WTC11 (cell line): ENCODE measurements around the gene USH2A.

Experiments
- ESRRA ChIP-seq: sonication (generic); formaldehyde crosslinking; IDR thresholded peaks from 2 replicates; pipeline ENCODE4 v1.8.1; 2022; ENCODE audit warnings: mild to moderate bottlenecking, missing genetic modification reagents, borderline replicate concordance
- FOXK1 ChIP-seq: sonication (generic); formaldehyde crosslinking; IDR thresholded peaks from 2 replicates; pipeline ENCODE4 v1.8.0; 2022; ENCODE audit warnings: mild to moderate bottlenecking, moderate library complexity, missing genetic modification reagents
- FOXP1 ChIP-seq: sonication (generic); formaldehyde crosslinking; IDR thresholded peaks from 2 replicates; pipeline ENCODE4 v1.8.0; 2022; ENCODE audit warnings: missing genetic modification reagents, mild to moderate bottlenecking, moderate library complexity, borderline replicate concordance
- MXD4 ChIP-seq: fragments of 250-450 bp; sonication (Bioruptor Pico); IDR thresholded peaks from 2 replicates; pipeline ENCODE4 v1.8.0; 2021; ENCODE audit warnings: mild to moderate bottlenecking, moderate library complexity, borderline replicate concordance
- NR3C1 ChIP-seq: sonication (generic); formaldehyde crosslinking; conservative IDR thresholded peaks from 2 replicates; pipeline ENCODE4 v1.8.1; 2023; ENCODE audit warnings: low read depth, mild to moderate bottlenecking, missing genetic modification reagents
- TP53 ChIP-seq: sonication (generic); formaldehyde crosslinking; IDR thresholded peaks from 2 replicates; pipeline ENCODE4 v1.8.1; 2023; ENCODE audit warnings: mild to moderate bottlenecking, missing genetic modification reagents
- ZNF263 ChIP-seq: sonication (generic); formaldehyde crosslinking; IDR thresholded peaks from 2 replicates; pipeline ENCODE4 v1.8.1; 2022; ENCODE audit warnings: low read depth, mild to moderate bottlenecking, moderate library complexity, missing genetic modification reagents
- ZNF423 ChIP-seq: fragments of 250-450 bp; sonication (Bioruptor Pico); IDR thresholded peaks from 2 replicates; pipeline ENCODE4 v2.1.2; 2022; ENCODE audit warnings: mild to moderate bottlenecking, moderate library complexity
- TF ChIP-seq, protein P1 (sequence below): fragments of 200-600 bp; IDR thresholded peaks from 2 replicates; pipeline ENCODE4 v1.8.0; 2022; ENCODE audit warnings: antibody characterized with exemption
- TF ChIP-seq, protein P2 (sequence below): sonication (generic); formaldehyde crosslinking; IDR thresholded peaks from 2 replicates; pipeline ENCODE4 v1.8.0; 2023; ENCODE audit warnings: mild to moderate bottlenecking, missing genetic modification reagents
- TF ChIP-seq, protein P3 (sequence below): sonication (generic); formaldehyde crosslinking; IDR thresholded peaks from 2 replicates; pipeline ENCODE4 v1.8.1; 2023; ENCODE audit warnings: mild to moderate bottlenecking, missing genetic modification reagents, moderate library complexity
- TF ChIP-seq, protein P4 (sequence below): fragments of 250-450 bp; sonication (Bioruptor Pico); IDR thresholded peaks from 2 replicates; pipeline ENCODE4 v2.1.2; 2022; ENCODE audit warnings: mild to moderate bottlenecking, moderate library complexity
- TF ChIP-seq, protein P5 (sequence below): sonication (generic); formaldehyde crosslinking; IDR thresholded peaks from 2 replicates; pipeline ENCODE4 v1.8.1; 2023; ENCODE audit warnings: mild to moderate bottlenecking, moderate library complexity, missing genetic modification reagents
- TF ChIP-seq, protein P6 (sequence below): fragments of 250-450 bp; sonication (Bioruptor Pico); IDR thresholded peaks from 2 replicates; pipeline ENCODE4 v1.9.0; 2021; ENCODE audit warnings: mild to moderate bottlenecking

DNA sequence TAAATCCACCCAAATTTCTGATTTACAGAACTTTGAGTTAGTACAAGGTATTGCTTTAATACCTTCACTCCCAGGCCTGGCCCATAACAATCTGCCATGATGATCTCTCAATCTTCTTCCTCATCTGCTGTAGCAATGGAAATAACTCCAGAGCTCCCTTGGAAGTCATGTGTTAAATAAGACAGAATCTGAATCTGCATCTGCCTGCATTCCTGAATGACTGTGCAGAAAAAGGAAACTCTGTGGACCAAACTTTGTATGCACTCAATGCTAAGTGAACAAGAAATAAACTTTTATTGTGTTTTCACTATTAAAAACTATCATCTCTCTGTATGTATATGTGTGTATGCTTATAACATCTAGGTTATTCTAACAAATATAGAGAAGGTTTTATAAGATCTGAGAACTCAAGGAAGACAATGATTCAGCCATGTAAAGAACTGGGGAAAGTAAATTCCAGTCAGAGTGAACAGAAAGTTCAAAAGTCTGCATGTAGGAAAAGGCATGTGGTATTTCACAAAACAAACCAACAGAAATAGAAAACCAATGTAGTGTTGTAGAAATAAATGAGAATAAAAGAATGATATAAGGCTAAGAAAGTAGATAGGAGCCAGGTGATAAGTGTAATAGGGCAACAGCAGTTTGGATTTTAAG lies 390.2 kb downstream of the USH2A start:
- TF ChIP-seq, protein P1, sequence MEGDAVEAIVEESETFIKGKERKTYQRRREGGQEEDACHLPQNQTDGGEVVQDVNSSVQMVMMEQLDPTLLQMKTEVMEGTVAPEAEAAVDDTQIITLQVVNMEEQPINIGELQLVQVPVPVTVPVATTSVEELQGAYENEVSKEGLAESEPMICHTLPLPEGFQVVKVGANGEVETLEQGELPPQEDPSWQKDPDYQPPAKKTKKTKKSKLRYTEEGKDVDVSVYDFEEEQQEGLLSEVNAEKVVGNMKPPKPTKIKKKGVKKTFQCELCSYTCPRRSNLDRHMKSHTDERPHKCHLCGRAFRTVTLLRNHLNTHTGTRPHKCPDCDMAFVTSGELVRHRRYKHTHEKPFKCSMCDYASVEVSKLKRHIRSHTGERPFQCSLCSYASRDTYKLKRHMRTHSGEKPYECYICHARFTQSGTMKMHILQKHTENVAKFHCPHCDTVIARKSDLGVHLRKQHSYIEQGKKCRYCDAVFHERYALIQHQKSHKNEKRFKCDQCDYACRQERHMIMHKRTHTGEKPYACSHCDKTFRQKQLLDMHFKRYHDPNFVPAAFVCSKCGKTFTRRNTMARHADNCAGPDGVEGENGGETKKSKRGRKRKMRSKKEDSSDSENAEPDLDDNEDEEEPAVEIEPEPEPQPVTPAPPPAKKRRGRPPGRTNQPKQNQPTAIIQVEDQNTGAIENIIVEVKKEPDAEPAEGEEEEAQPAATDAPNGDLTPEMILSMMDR, result no peak
- TF ChIP-seq ESRRA (CRISPR knock-in tag) (no peak), MXD4 (CRISPR knock-in tag) (no peak), FOXP1 (CRISPR knock-in tag) (no peak), NR3C1 (CRISPR knock-in tag) (no peak), TP53 (no peak), ZNF263 (CRISPR knock-in tag) (no peak), ZNF423 (no peak), FOXK1 (CRISPR knock-in tag) (no peak)
- TF ChIP-seq, protein P2, sequence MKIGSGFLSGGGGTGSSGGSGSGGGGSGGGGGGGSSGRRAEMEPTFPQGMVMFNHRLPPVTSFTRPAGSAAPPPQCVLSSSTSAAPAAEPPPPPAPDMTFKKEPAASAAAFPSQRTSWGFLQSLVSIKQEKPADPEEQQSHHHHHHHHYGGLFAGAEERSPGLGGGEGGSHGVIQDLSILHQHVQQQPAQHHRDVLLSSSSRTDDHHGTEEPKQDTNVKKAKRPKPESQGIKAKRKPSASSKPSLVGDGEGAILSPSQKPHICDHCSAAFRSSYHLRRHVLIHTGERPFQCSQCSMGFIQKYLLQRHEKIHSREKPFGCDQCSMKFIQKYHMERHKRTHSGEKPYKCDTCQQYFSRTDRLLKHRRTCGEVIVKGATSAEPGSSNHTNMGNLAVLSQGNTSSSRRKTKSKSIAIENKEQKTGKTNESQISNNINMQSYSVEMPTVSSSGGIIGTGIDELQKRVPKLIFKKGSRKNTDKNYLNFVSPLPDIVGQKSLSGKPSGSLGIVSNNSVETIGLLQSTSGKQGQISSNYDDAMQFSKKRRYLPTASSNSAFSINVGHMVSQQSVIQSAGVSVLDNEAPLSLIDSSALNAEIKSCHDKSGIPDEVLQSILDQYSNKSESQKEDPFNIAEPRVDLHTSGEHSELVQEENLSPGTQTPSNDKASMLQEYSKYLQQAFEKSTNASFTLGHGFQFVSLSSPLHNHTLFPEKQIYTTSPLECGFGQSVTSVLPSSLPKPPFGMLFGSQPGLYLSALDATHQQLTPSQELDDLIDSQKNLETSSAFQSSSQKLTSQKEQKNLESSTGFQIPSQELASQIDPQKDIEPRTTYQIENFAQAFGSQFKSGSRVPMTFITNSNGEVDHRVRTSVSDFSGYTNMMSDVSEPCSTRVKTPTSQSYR, result no peak
- TF ChIP-seq, protein P3, sequence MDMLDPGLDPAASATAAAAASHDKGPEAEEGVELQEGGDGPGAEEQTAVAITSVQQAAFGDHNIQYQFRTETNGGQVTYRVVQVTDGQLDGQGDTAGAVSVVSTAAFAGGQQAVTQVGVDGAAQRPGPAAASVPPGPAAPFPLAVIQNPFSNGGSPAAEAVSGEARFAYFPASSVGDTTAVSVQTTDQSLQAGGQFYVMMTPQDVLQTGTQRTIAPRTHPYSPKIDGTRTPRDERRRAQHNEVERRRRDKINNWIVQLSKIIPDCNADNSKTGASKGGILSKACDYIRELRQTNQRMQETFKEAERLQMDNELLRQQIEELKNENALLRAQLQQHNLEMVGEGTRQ (CRISPR knock-in tag), result no peak
- TF ChIP-seq, protein P4, sequence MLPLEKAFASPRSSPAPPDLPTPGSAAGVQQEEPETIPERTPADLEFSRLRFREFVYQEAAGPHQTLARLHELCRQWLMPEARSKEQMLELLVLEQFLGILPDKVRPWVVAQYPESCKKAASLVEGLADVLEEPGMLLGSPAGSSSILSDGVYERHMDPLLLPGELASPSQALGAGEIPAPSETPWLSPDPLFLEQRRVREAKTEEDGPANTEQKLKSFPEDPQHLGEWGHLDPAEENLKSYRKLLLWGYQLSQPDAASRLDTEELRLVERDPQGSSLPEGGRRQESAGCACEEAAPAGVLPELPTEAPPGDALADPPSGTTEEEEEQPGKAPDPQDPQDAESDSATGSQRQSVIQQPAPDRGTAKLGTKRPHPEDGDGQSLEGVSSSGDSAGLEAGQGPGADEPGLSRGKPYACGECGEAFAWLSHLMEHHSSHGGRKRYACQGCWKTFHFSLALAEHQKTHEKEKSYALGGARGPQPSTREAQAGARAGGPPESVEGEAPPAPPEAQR (CRISPR knock-in tag), result no peak
- TF ChIP-seq, protein P5, sequence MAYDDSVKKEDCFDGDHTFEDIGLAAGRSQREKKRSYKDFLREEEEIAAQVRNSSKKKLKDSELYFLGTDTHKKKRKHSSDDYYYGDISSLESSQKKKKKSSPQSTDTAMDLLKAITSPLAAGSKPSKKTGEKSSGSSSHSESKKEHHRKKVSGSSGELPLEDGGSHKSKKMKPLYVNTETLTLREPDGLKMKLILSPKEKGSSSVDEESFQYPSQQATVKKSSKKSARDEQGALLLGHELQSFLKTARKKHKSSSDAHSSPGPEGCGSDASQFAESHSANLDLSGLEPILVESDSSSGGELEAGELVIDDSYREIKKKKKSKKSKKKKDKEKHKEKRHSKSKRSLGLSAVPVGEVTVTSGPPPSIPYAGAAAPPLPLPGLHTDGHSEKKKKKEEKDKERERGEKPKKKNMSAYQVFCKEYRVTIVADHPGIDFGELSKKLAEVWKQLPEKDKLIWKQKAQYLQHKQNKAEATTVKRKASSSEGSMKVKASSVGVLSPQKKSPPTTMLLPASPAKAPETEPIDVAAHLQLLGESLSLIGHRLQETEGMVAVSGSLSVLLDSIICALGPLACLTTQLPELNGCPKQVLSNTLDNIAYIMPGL (CRISPR knock-in tag), result no peak
- TF ChIP-seq, protein P6, sequence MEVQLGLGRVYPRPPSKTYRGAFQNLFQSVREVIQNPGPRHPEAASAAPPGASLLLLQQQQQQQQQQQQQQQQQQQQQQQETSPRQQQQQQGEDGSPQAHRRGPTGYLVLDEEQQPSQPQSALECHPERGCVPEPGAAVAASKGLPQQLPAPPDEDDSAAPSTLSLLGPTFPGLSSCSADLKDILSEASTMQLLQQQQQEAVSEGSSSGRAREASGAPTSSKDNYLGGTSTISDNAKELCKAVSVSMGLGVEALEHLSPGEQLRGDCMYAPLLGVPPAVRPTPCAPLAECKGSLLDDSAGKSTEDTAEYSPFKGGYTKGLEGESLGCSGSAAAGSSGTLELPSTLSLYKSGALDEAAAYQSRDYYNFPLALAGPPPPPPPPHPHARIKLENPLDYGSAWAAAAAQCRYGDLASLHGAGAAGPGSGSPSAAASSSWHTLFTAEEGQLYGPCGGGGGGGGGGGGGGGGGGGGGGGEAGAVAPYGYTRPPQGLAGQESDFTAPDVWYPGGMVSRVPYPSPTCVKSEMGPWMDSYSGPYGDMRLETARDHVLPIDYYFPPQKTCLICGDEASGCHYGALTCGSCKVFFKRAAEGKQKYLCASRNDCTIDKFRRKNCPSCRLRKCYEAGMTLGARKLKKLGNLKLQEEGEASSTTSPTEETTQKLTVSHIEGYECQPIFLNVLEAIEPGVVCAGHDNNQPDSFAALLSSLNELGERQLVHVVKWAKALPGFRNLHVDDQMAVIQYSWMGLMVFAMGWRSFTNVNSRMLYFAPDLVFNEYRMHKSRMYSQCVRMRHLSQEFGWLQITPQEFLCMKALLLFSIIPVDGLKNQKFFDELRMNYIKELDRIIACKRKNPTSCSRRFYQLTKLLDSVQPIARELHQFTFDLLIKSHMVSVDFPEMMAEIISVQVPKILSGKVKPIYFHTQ, result no peak
